GM18498 (cell line): Measurements from ENCODE around the gene DUSP22.

Experiments
- ATAC-seq: cut with Tn5 transposase; IDR thresholded peaks from one replicate; pipeline ENCODE4 v1.9.1; 2021; ENCODE audit warnings: mild to moderate bottlenecking, moderate library complexity; ENCODE audit not compliant: unreplicated experiment

Gene DUSP22

DNA sequence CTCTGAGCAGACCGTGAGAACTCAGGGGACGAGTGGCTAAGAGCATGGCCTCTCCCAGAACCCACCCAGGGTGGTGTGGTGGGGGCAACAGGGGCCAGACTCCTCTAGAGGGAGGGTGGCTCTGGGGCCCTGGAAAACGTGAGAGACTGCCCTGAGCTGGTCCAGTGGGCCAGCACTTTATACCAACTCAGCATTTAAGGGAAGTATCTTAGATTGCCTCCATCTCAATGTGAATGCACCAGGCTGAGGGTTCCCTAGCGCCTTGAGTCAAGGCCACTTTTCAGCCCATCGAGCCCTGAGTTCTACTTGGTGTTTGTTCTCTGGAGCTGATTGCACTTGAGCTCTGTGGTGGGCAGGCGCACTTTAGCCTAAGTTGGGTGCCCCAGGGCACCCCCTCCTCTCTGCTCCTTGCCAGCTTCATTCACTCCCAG is 57.2 kb downstream of the DUSP22 start:
- ATAC-seq = no peak

DNA sequence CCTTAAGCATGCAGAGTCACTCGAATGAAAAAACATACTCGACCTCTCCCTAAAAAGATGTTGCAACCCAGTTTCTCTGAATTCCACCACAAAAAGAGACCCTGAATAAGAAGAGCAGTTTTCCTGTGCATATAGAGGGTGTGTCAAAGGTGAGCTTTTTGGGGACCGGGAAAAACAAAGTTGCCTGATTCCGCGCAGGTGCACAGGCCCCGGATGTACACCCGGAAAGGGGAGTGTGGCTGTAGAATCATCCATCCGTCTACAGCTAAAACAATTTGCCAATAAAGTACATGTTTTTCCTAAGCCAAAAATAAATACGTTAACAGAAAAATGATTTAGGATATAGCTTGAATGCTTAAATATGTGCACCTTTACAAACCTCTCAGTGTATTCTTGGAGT is 58.1 kb downstream of the DUSP22 start:
- no peak for ATAC-seq

DNA sequence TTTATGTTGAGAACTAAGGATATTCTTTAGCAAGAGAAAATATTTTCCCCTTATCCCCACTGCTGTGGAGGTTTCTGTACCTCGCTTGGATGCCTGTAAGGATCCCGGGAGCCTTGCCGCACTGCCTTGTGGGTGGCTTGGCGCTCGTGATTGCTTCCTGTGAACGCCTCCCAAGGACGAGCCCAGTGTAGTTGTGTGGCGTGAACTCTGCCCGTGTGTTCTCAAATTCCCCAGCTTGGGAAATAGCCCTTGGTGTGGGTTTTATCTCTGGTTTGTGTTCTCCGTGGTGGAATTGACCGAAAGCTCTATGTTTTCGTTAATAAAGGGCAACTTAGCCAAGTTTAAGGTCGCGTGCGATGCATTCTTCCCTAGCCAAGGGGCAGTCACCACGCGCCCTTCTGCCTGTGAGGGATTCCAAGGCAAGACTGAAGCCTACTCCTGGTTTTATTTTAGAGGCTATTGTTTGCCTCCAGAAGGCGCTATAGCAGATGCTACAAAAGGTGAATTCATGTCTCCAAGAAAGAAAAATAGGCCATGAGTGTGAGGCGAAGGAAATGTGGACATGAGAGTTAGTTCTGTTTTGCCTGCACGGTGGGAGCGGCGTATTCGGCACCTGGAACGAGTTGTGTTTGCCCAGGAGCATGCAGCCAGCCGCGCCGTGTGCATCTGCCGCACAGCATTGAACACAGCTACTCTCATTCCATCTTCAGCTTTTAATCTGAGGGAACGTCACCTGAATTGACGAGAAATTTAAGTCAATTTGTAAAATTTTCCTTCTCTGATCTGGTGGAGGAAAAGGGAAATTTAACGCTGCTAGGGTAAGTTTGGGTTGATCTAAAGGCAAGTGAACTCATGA is 59.0 kb downstream of the DUSP22 start:
- ATAC-seq = no peak

DNA sequence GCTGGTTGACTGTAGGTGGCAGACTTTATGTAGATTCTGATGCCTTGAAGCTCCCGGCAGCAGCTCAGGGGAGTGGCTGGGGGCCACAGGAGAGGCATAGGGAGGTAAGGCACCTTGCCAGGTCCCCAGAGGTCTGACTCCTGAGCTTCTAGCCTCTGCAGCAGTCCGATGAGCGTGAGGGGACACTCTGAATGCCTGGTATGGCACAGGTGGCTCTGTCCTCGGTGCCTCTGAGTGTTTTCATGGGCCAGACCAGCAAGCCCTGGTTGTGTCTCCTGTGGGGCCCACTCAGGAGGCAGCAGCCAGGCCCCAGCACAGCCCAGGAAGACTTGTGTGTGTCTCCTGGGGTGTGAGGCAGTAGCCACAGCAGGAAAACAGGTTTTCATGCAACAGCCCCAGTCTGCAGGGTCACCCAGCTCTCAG is 59.6 kb downstream of the DUSP22 start:
- no peak for ATAC-seq

DNA sequence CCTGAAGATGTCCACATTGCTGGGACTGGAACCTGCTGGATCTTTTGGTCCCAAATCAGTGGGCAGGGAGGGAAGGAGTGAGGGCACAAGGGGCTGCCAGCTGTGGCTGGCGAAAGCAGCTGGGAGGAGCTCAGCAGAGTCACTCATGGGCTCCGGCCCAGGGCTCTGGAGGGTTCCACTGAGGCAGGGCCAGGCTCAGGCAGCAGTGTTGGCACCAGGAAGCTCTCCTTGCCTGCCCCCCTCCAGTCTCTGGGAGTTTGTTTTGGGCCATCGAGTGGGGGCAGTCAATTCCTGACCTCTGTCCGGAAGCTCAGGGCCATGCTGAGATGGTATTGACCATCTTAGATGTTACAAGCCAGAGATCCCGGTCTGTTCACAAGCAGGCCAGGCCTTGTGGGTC is 60.2 kb downstream of the DUSP22 start:
- ATAC-seq = no peak

DNA sequence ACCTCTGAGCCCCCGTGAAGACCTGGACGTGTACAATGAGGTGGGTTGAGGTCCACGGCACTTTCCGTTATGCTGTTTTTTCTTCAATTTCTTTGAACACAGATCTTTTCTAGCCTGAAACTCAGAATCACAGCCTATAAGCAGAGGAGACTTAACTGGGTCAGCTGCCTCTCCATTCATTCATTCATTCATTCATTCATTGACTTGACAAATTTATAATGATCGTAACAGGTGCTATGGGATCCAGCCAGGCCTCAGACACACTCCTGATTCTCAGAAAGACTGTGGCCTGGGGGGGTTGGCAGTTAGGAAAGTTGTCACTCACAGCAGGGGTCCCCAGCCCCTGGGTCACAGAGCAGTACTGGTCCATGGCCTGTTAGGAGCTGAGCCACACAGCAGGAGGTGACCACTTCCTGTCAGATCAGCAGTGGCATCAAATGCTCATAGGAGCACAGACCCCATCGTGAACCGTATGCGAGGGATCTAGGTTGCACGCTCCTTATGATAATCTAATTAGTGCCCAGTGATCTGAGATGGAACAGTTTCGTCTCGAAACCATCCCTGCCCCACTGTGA is 60.7 kb downstream of the DUSP22 start:
- no peak for ATAC-seq

DNA sequence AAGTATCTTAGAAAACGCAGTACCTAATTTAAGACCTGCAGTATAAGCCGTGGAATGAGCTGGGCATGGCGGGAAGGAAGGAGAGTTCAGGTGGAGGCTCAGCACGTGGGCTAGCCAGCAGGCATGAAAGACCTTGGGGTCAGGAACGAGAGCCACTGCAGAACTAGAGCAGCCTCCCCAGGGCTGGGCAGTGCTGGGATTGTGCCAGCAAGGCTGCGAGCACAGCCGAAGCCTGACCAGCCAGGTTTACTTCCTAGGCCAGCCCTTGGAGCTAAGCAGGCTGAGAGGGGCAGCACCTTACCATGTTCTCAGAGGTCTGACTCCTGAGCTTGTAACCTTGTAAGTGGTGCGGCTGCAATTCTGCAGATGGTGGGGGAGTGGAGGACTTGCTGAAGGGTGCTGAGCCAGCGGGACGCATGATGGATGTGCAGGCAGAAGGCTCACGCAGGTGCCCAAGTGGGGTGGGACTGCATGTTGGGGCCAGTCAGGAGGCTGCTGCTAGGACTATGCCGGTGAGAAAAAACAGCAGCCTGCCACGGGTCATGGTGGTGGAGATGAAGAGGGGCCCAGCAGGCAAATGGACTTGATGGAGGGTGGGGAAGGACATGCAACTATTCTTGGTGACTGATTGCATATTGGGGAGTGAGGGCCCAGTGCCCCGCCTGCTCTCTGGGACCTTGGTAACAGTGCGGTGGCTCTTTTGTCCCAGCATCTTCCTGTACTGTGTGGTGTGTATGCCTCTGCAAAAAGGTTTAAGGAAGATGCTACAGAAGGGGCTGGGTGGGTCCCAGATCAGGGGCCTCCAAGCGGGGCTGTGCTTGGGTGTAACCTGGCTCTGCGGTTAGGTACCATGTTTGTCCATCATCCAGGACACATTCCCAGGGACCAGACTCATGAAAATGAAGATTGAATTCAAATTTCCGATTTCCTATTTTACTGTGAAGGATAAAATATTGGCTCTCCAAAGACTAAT is 61.6 kb downstream of the DUSP22 start:
- no peak for ATAC-seq

DNA sequence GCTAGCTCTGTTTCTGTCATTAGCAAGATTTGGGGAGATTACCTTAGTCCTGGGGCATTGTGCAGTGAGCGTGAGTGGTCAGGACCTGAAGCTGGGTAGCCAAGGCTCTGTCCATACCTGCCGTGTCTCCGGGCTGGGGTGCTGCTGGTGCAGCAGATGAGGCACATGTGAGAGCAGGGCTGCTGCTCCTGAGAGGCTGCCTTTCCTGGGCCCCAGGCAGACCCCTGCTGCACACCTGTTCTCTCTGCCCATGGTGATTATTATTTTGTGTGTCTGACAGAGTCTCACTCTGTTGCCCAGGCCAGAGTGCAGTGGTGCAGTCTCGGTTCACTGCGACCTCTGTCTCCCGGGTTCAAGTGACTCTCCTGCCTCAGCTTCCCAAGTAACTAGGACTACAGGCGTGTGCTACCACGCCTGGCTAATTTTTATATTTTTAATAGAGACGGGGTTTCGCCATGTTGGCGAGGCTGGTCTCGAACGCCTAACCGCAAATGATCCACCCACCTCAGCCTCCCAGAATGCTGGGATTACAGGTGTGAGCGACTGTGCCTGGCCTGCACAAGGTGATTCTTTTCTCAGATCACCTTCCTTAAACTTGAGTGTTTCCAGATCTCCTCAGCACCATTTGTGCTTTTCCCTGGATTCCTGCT is 62.5 kb downstream of the DUSP22 start:
- no peak for ATAC-seq

DNA sequence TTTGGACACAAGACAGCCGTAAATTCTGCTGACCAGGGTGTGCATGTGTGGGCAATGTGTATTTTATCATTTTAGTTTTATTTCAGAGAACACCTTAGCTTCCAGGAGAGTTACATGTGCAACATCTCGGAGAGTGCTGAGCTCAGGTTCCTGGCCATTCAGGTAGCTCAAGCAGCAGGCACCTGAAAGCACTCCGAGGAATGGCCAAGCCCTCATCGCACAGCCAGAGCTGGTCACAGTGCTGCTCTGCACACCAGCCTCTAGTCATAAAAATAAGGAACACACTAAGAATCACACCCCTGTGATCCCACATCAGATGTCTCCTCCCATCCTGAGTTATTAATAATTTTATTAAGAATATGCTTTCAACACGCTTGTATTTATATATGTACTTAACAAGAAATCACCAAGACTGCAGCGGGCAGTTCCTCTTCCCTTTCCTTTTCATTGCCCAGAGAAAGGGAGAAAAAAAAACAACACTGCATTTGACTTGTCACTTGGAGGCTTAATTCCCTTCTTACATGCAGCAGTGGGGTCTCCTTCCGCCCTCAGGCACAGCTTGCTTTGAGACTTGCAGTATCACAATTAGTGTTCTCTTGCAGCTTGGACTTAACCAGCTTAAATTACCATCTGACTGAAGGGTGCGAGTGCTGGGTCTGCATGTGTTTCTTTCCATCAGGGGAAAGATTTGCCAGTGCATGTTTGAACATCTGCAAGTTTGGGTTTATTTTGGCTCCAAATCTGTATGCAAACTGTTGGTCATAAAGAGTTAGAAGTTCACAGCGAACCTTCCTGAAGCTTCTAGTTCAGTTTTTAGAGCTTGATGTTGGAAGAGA is 63.3 kb downstream of the DUSP22 start:
- ATAC-seq = no peak

DNA sequence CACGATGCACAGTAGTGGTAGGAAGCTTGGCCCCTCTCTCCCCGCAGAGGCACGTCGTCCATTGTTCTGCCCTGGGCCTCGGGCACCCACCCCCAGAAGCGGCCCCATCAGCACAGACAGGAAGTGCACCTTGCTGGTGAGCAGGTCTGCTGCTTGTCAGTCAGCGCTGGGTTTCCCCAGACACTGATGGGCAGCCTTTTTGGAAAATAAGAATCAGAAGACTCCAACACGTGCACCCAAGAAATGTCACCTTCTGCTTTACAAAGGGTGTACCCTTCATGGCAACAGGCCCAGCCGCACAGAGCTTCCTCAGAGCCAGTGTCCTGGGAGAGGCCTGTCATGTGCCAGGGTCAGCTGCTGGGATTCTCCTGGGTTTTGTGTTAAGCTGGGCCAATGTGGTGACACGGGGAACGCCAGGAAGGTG is 64.6 kb downstream of the DUSP22 start:
- ATAC-seq = peak; percentile 42

DNA sequence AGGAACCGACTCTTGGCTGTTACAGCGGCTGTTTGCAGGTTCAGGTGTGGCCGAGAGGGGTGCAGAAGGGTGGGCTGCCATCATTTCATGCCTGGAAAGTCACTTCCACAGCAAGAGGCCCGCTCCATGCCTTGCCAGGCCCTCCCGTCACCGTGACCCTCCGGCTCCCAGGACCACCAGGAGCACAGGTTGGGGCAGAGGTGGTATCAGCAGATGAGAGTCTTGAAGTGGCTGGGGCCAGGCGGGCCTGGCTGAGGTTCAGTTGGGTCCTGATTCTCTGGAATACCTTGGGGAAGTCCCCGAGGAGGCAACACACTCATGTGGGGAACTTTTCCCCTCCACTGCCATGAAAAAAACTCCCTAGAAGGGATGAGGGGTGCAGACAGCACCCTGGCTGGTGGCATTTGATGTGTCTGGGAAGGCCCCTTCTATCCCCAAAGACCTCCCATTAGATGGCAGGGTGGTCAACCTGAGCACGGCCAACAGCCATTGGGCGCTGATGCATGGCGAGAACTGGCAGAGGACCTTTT is 65.0 kb downstream of the DUSP22 start:
- ATAC-seq = no peak

DNA sequence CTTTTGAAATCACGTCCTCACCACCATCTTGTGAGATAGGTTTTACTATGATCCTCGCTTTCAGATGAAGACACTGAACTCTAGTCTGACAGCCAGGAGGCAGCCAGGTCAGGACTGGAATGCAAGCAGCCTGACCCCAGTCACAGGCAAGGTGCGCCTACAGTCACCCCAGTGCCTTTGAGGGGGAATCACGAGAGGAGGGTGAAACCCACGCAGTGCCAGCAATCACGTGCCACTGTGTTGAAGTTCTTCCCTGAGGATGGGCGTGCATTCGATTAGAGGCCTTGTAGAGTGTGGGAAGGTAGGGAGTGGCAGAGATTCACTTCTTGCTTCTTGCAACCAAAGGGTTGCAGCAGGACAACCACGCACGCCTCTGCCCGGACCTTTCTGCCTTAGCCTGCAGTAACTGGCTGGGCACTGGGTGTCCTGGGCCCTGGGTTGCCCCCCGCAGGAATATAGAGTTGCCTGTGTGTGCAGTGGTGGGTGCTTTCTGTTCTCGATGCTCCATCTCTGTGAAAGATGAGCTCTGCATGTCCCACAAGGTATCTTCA is 65.6 kb downstream of the DUSP22 start:
- ATAC-seq = no peak

DNA sequence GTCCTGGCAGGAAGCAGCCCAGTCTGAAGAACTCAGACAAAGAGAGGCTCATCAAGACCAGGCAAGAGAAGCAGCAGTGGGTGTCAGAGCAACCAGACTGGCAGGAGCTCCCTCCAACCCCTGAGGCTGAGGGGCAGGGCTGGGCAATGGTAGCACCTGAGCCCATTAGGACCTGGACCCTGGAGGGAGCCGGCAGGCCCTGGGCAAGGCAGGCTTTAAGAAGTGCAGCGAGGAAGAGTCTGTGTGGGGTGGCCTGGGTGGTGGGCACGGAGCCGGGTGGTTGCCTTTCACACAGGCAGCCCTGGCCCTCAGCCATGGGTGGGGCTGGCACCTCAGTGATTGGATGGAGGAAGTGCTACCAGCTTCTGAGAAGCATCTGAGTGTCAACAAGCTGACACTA is 66.1 kb downstream of the DUSP22 start:
- peak; percentile 34 for ATAC-seq

DNA sequence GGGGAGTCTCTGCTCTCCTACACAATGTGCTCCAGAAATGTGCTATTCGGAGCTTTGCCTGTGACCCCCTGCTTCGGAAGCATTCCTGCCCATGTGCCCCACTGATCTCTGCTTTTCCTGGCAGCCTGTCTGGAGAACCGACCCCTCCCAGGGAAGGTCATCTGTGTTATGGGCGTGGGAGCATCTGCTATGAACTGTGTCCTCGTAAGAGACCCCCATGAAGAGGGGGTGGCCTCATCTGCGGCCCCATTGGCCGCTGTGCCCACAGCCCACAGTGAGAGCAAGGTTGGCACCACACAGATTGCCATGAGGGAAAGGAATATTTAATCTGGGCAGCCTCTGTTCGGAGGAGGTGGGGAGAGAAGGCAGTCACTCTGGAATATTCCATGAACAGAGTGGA is 66.6 kb downstream of the DUSP22 start:
- ATAC-seq = no peak

DNA sequence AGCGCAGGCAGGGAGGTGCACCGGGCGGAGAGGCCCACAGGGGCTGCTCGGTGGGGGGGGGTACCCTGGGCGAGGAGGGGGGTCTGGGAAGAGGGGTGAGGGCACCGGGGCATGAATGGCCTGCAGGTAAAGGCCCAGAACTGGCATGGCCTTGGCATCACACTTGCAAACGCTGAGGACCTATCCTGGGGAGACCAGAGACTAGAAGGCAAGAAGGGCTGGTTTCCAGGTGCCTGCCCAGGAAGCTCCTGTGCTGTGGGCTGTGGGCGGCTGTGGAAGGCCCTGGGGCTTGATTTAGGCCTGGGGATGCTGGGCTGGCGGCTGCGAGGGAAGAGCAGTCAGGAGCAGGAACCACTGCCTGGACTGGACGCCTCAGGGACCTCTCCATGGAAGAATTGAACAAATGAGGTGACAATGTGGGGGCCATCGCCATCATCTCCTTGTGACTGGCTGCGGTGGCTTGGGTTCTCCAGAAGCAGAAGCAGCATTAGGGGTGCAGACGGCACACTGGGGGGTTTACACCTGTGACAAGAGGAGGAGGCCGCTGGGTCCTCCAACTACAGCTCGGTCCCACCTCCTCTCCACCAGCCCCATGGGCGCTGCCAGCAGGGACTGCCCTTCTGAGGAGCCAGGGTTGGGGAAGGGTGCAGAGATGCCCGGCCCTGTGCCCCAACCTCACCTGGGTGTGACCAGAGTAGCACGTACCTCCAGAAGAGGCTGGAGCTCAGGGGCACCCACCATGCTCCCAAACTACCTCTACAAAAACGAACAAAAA is 67.2 kb downstream of the DUSP22 start:
- no peak for ATAC-seq

DNA sequence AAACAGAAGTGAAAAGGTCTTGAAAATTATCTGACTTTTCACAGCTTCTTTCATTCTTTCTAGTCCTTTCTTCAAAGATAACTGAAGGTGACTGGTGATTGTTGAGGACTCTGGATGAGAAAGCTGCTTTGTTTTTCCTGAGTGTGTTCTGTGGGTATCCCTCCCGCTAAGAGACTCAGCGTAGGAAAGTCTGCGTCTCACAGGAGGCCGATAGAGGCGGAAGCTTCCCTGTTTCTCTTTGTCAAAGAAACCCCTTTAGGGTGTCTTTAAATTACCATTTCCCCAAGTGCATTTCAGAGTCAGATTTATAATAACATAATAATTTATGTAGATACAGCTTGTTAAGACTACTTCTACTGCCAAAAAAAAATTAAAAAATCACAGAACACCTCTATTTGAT is 68.1 kb downstream of the DUSP22 start:
- ATAC-seq = no peak

DNA sequence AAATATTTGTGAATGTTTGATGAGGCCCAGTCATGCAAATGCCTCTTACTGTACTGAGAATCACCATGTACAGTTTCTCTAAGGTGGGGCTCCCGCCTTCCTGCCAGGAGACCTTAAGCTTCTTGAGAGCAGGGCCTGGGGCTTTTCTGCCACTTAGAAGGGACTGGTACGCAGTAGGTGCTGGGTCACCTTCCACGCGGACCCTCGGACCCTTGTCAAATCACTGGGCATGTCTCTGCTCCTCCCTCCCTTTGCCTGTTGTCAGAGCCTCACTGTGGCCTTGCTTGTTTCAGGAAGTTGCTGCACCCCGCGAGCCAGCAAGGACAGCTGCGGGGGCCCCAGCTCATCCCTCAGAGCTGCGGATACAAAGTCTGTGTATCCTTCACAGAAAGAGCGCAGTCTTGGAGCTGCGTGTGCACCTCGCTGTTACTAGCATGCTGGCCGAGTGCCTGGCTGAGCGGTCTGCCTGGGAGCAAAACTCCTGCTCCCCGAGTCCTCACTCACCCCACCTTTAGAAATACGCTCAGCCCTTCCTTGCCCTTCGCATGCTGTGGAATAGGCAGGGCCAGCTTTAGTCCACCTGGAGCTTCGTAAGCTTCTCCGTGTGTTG is 68.6 kb downstream of the DUSP22 start:
- no peak for ATAC-seq

DNA sequence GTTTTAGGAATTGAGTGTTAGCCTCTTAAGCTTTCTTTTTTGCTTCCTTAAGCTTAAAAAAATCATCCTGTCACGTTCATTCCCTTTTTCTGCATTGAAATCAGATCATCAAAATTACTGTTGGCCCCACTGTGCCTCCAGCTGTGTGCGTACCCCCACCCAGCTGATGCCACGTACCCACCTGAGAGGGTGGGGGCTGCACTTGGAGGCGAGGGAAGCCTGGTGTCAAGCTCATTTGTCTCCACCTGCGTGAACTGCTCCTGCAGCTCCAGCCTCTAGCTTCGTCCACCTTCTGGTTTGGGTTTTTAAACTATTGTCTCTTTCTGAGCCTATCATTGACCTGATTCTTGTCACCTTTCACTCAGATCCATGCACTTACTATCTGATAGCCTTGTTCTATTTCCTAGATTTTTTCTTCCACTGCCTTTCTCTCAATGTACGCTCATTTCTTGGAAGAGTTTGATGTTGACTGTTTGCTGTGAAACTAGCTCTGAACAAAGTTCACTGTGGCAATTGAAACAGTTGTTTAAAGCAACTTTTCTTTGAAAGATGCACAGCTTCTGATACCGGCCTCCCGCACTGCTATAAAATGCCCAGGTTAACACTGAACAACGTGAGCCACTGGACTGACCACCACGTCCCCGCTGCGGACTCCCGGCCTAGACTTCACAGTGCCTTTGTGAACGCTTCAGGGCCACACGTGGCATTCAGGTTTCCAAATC is 69.3 kb downstream of the DUSP22 start:
- ATAC-seq = no peak
